Measurements from ENCODE around the gene AR. TPM values are rescaled to one million over a fixed set of nuclear protein-coding genes. Genes with fewer than 3 reads are reported as not detected.

AR gene
- total and polyA plus RNA-seq, 8 donors = 0.34 to 2.9 (median 1.1) TPM

GRCh38 chrX:67564475-67564874 lies 20.7 kb downstream of the AR start:
- no peak overlapping the region for H3K4me3 ChIP-seq
- no peaks in the 10 kb centered on the region for H3K4me1 ChIP-seq
- intact Hi-C loops (cut with DNase I) = no loop called here
- 71 to 76% methylated on average over 1 of the region's 1 CpG for WGBS, 2 donors
- H3K27me3 ChIP-seq = no peaks in the 10 kb centered on the region
- no peak for DNase-seq
- ATAC-seq = no peak
- no peak for TF ChIP-seq CTCF (IDR thresholded peaks at IDR 0.05)
- H3K27ac ChIP-seq = no peak overlapping the region
- no peaks in the 10 kb centered on the region for H3K9me3 ChIP-seq
- H3K36me3 ChIP-seq = no peaks in the 10 kb centered on the region
- no peak for FAIRE-seq

GRCh38 chrX:67568769-67569168 lies 24.9 kb downstream of the AR start:
- no peak overlapping the region for H3K27ac ChIP-seq
- H3K36me3 ChIP-seq = no peaks in the 10 kb centered on the region
- H3K27me3 ChIP-seq = peaks cover 0 to 10% (median 4%) of the 10 kb centered on the region in 4 donors
- H3K4me1 ChIP-seq = no peaks in the 10 kb centered on the region
- ATAC-seq (no peak), FAIRE-seq (no peak), DNase-seq (no peak)
- TF ChIP-seq CTCF (IDR thresholded peaks at IDR 0.05) = no peak
- H3K4me3 ChIP-seq = no peak overlapping the region
- intact Hi-C loops (cut with DNase I) = no loop called here
- 44 to 47% methylated on average over 5 of the region's 5 CpGs for WGBS, 2 donors
- H3K9me3 ChIP-seq = no peaks in the 10 kb centered on the region

GRCh38 chrX:67570839-67571238 lies 27.0 kb downstream of the AR start:
- no peak for TF ChIP-seq CTCF (IDR thresholded peaks at IDR 0.05)
- intact Hi-C loops (cut with DNase I) = no loop called here
- Histone ChIP-seq H3K4me3 (no peak overlapping the region), H3K4me1 (no peaks in the 10 kb centered on the region), H3K27me3 (peaks cover 0 to 10% (median 4%) of the 10 kb centered on the region in 4 donors), H3K36me3 (no peaks in the 10 kb centered on the region), H3K9me3 (no peaks in the 10 kb centered on the region), H3K27ac (no peak overlapping the region)
- DNase-seq (no peak), ATAC-seq (no peak), FAIRE-seq (no peak)

GRCh38 chrX:67574696-67575095 lies 30.9 kb downstream of the AR start:
- ATAC-seq (no peak), FAIRE-seq (no peak), DNase-seq (no peak)
- Histone ChIP-seq H3K27me3 (peaks cover 0 to 17% (median 7%) of the 10 kb centered on the region in 4 donors), H3K27ac (no peak overlapping the region), H3K36me3 (no peaks in the 10 kb centered on the region), H3K4me3 (no peak overlapping the region), H3K9me3 (no peaks in the 10 kb centered on the region), H3K4me1 (no peaks in the 10 kb centered on the region)
- intact Hi-C loops (cut with DNase I) = no loop called here
- TF ChIP-seq CTCF (IDR thresholded peaks at IDR 0.05) = no peak
- WGBS, 2 donors = 56 to 64% methylated on average over 2 of the region's 2 CpGs

- no peak for TF ChIP-seq CTCF (IDR thresholded peaks at IDR 0.05)
- Histone ChIP-seq H3K4me1 (no peaks in the 10 kb centered on the region), H3K4me3 (no peak overlapping the region), H3K9me3 (no peaks in the 10 kb centered on the region), H3K27ac (no peak overlapping the region), H3K36me3 (no peaks in the 10 kb centered on the region), H3K27me3 (peaks cover 0 to 16% (median 3%) of the 10 kb centered on the region in 4 donors)
- ATAC-seq (no peak), FAIRE-seq (no peak), DNase-seq (no peak)
- intact Hi-C loops (cut with DNase I) = no loop called here
- 63% methylated on average over 4 of the region's 4 CpGs for WGBS, 2 donors
These were observed 38.6 kb downstream of the AR start for GRCh38 chrX:67582436-67582835.
